HUES64 (cell line): ENCODE data around the gene CDC34.

Experiments
- H3K27ac ChIP-seq: 2 replicates; pipeline ENCODE4 v1.7.0; 2013; ENCODE audit warnings: low read depth, low read length, inconsistent platforms
- H3K27me3 ChIP-seq: 2 replicates; pipeline ENCODE4 v1.6.1; 2013; ENCODE audit warnings: mild to moderate bottlenecking, low read length; ENCODE audit not compliant: insufficient read depth
- H3K36me3 ChIP-seq: 2 replicates; pipeline ENCODE4 v1.6.1; 2013; ENCODE audit warnings: mild to moderate bottlenecking, low read length; ENCODE audit not compliant: insufficient read depth
- H3K4me1 ChIP-seq: 2 replicates; pipeline ENCODE4 v1.6.1; 2013; ENCODE audit warnings: mild to moderate bottlenecking, low read length, moderate library complexity; ENCODE audit not compliant: insufficient read depth
- H3K4me3 ChIP-seq: 2 replicates; pipeline ENCODE4 v1.5.1; 2013; ENCODE audit warnings: mild to moderate bottlenecking, low read length, moderate library complexity
- H3K9ac ChIP-seq: 2 replicates; pipeline ENCODE4 v1.6.1; 2013; ENCODE audit warnings: mild to moderate bottlenecking, low read depth, low read length
- H3K9me3 ChIP-seq: 2 replicates; pipeline ENCODE4 v1.6.1; 2013; ENCODE audit warnings: low read depth, low read length; ENCODE audit not compliant: insufficient read depth
- WGBS: fragments of 150-250, 120-280 bp; methylation state at CpG from one replicate; pipeline ENCODE4 v1.1.7; 2013; ENCODE audit warnings: missing lambda C conversion rate; 5-methylcytosine and 5-hydroxymethylcytosine counted together

The CDC34 gene

GRCh38 chr19:498511-498891 is 33.1 kb upstream of the CDC34 start:
- Histone ChIP-seq H3K4me3 (peak overlapping the region; percentile 54; the same call in 1 of the 2 replicates), H3K9ac (no peak overlapping the region), H3K27ac (no peak overlapping the region), H3K9me3 (no peaks in the 10 kb centered on the region), H3K27me3 (peaks cover 32% of the 10 kb centered on the region), H3K4me1 (no peaks in the 10 kb centered on the region), H3K36me3 (no peaks in the 10 kb centered on the region)
- WGBS = 65% methylated on average over 26 of the region's 26 CpGs

DNA sequence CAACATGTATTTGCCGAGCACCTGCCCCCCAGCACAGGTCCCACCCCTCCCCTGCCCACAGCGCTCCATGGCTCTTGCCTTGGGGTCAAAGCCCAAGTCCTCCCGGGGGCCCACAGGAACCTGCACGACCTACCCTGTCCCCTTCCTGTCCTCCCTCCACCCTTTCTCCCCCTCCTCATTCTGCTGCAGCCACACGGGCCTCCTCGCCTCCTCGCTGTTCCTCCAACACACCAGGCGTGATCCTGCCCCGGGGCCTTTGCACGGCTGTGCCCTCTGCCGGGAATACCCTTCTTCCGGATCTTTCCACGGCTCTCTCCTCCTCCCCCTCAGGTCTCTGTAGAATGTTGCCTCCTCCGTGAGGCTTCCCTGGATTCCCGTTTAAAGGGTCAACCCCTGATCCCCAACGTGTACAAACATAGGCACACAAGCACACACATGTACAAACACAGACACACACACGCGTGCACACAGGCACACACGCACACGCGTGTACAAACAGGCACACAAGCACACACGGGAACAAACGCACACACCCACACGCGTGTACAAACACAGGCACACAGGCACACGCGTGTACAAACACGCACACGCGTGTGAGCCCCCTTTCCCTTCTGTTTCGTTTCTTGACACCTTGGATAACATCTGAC is 32.5 kb upstream of the CDC34 start:
- 87% methylated on average over 31 of the region's 31 CpGs for WGBS

DNA sequence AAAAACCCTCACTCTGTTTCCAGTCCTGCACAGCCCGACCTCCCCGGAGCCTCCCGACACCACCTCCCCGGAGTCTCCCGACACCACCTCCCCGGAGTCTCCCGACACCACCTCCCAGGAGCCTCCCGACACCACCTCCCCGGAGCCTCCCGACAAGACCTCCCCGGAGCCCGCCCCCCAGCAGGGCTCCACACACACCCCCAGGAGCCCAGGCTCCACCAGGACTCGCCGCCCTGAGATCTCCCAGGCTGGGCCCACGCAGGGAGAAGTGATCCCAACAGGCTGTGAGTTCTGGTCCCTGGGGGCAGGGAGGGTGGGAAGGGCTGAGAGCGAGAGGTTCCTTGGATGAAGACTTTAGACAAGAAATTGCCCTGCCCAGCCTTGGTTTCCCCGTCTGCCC is 29.9 kb upstream of the CDC34 start:
- Histone ChIP-seq H3K9me3 (no peaks in the 10 kb centered on the region), H3K9ac (no peak overlapping the region), H3K4me1 (no peaks in the 10 kb centered on the region), H3K27ac (no peak overlapping the region), H3K4me3 (no peak overlapping the region), H3K36me3 (no peaks in the 10 kb centered on the region), H3K27me3 (peaks cover 28% of the 10 kb centered on the region)
- WGBS = 86% methylated on average over 17 of the region's 17 CpGs

More for the DNA sequence above, 32.5 kb upstream of the CDC34 start:
- H3K9me3 ChIP-seq = no peaks in the 10 kb centered on the region
- no peak overlapping the region for H3K9ac ChIP-seq
- no peak overlapping the region for H3K27ac ChIP-seq
- H3K4me1 ChIP-seq = no peaks in the 10 kb centered on the region
- H3K36me3 ChIP-seq = no peaks in the 10 kb centered on the region
- H3K4me3 ChIP-seq = no peak overlapping the region
- H3K27me3 ChIP-seq = peaks cover 32% of the 10 kb centered on the region

DNA sequence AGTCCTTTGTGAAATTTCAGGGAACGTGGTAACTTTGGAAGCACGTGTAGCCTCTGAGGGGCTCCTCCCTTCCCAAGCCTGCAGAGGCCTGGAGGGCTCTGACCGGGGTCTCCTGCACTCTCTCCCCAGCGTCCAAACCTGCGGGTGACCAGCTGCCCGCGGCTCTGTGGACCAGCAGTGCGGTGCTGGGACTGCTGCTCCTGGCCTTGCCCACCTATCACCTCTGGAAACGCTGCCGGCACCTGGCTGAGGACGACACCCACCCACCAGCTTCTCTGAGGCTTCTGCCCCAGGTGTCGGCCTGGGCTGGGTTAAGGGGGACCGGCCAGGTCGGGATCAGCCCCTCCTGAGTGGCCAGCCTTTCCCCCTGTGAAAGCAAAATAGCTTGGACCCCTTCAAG is 26.9 kb upstream of the CDC34 start:
- 0 out of 2 replicates have a peak, but pooled peaks cover 4% of the 10 kb centered on the region for H3K4me1 ChIP-seq
- H3K27ac ChIP-seq = no peak overlapping the region
- no peaks in the 10 kb centered on the region for H3K9me3 ChIP-seq
- H3K9ac ChIP-seq = no peak overlapping the region
- 84% methylated on average over 14 of the region's 14 CpGs for WGBS
- peaks cover 4% of the 10 kb centered on the region for H3K27me3 ChIP-seq
- H3K36me3 ChIP-seq = peaks cover 6% of the 10 kb centered on the region
- H3K4me3 ChIP-seq = no peak overlapping the region

- peaks cover 13% of the 10 kb centered on the region for H3K4me1 ChIP-seq
- WGBS = 7% methylated on average over 48 of the region's 48 CpGs
- H3K27ac ChIP-seq = peak overlapping the region; percentile 91
- peak overlapping the region; percentile 83 for H3K4me3 ChIP-seq
- H3K9me3 ChIP-seq = no peaks in the 10 kb centered on the region
- peaks cover 8% of the 10 kb centered on the region for H3K36me3 ChIP-seq
- H3K9ac ChIP-seq = peak overlapping the region; percentile 83
- H3K27me3 ChIP-seq = no peaks in the 10 kb centered on the region; the same call in 1 of the 2 replicates
These were observed 24.9 kb upstream of the CDC34 start for GRCh38 chr19:506404-507285.

GRCh38 chr19:507286-508203 is 24.0 kb upstream of the CDC34 start, which contains the start of gene TPGS1:
Gene TPGS1 (plus strand): TSS chr19:507497. CDS start chr19:507507, 10 bp downstream.
- peak within 1 kb of the TSS; percentile 83 for H3K4me3 ChIP-seq
- peak within 1 kb of the TSS; percentile 91 for H3K27ac ChIP-seq
- H3K9ac ChIP-seq = peak within 1 kb of the TSS; percentile 83
- peaks cover 15% of the 10 kb centered on the region for H3K4me1 ChIP-seq
- H3K27me3 ChIP-seq = no peaks in the 10 kb centered on the region
- H3K36me3 ChIP-seq = peaks cover 8% of the 10 kb centered on the region
- no peaks in the 10 kb centered on the region for H3K9me3 ChIP-seq
- under 1% methylated on average over 81 of the region's 81 CpGs for WGBS

- Histone ChIP-seq H3K4me1 (peaks cover 15% of the 10 kb centered on the region), H3K4me3 (peak overlapping the region; percentile 83), H3K27ac (no peak overlapping the region), H3K9me3 (no peaks in the 10 kb centered on the region), H3K27me3 (no peaks in the 10 kb centered on the region; the same call in 1 of the 2 replicates), H3K36me3 (peaks cover 8% of the 10 kb centered on the region), H3K9ac (peak overlapping the region; percentile 83)
- WGBS = 68% methylated on average over 32 of the region's 32 CpGs
These were observed 23.1 kb upstream of the CDC34 start for GRCh38 chr19:508204-509150.

DNA sequence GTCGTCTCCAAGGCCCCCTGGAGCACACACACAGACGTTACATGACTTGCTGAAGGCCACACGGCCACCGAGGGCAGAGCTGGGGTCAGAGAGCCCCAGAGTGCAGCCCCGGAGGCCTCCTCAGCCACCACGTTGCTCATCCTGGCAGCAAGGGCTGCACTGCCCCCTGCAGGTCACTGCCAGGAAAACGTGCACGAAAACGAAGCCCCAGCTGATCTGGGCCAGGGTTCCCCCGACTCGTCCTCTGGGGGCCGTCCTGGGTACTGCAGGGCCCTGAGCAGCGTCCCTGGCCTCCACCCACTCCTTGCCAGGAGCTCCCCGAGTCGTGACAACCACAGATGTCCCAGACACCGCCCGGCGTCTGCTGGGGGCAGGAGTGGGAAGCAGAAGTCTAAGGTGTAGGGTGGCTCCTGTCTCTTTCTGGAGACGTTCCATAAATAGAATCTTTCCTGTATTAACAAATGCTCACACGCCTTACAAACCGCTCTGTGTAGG is 20.9 kb upstream of the CDC34 start:
- WGBS = 10% methylated on average over 21 of the region's 21 CpGs
- no peaks in the 10 kb centered on the region for H3K9me3 ChIP-seq
- no peak overlapping the region for H3K9ac ChIP-seq
- H3K27ac ChIP-seq = peak overlapping the region; percentile 48
- peaks cover 15% of the 10 kb centered on the region for H3K4me1 ChIP-seq
- H3K4me3 ChIP-seq = peak overlapping the region; percentile 37
- peaks cover 8% of the 10 kb centered on the region for H3K36me3 ChIP-seq
- no peaks in the 10 kb centered on the region; the same call in 1 of the 2 replicates for H3K27me3 ChIP-seq

GRCh38 chr19:511101-511851 is 20.3 kb upstream of the CDC34 start:
- Histone ChIP-seq H3K4me3 (peak overlapping the region; percentile 37), H3K27ac (peak overlapping the region; percentile 48), H3K9me3 (no peaks in the 10 kb centered on the region), H3K4me1 (peaks cover 15% of the 10 kb centered on the region), H3K36me3 (peaks cover 8% of the 10 kb centered on the region), H3K9ac (no peak overlapping the region), H3K27me3 (no peaks in the 10 kb centered on the region; the same call in 1 of the 2 replicates)
- WGBS = 6% methylated on average over 28 of the region's 30 CpGs
